GM19468 (cell line): ENCODE data around the gene SHISA6.

ENCODE experiments used
- ATAC-seq: cut with Tn5 transposase; IDR thresholded peaks from one replicate; pipeline ENCODE4 v1.9.1; 2021; ENCODE audit warnings: mild to moderate bottlenecking, moderate library complexity, moderate number of reproducible peaks; ENCODE audit not compliant: unreplicated experiment; ENCODE audit errors: extremely low read depth

The SHISA6 gene

GRCh38 chr17:11240841-11241610 lies at the start of gene SHISA6:
Gene SHISA6 (plus strand): TSS chr17:11241213.
- no peak for ATAC-seq

DNA sequence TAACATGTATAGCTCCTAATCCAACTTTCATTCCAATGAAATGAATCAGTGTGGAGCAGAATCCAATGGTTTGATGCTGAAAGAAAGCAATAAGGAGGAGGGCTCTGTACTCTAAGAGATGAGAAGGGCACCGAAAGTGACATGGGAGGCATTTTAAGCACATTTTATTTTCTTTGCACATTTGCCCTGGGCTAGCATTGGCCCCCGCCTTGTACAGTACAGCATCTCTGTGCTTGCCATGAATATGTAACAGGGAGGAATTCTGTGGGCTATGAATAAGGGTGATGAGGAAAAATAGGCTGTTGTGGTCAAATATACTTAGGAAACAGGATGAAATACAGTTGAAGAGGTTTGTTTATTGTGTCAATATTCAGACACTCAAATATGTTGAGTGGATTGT lies 45.2 kb upstream of the SHISA6 start:
- no peak for ATAC-seq

GRCh38 chr17:11204991-11205390 lies 36.0 kb upstream of the SHISA6 start:
- ATAC-seq = no peak

- ATAC-seq = no peak
Observed at GRCh38 chr17:11205659-11206058, 35.4 kb upstream of the SHISA6 start.

DNA sequence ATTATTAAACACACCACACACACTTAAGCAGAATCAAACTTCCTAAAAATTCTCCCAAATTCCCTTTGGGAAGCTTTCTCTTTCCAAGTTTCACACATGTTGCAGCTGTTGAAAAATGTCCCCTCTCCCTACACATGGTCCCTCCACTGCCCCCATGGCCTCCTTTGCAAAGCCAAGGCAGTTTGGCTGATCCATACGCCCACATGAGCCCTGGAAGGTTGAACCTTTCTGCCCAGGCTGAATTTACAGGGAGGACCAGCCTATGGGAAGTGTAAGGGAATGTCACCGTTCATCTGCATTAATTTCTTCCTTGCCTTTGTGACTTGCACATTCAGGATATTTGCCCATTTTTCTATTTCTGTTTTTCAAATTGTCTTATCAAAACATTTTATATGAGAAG lies 31.1 kb upstream of the SHISA6 start:
- ATAC-seq = no peak

- ATAC-seq = no peak
Observed at GRCh38 chr17:11212792-11213191, 28.2 kb upstream of the SHISA6 start.

GRCh38 chr17:11216976-11217375 lies 24.0 kb upstream of the SHISA6 start:
- no peak for ATAC-seq

GRCh38 chr17:11221196-11221595 lies 19.8 kb upstream of the SHISA6 start:
- no peak for ATAC-seq

DNA sequence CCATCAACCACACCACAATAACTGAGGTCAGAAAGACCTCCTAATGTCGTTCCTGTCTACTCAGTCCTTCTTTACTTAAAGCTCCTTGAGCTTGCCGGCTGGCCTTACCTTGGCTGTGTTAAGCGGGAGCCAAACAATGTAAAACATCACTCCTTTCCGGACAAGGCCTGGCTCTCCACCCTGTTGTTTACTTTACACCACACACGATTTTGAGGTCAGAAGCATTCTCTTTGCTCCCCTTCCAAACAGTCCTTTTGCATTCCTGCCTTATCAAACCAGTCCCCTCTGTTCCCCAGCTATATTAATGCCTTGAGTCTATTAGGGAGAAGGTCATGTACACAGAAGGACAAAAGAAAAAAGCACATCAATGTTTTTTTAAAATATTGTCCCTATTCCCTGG lies 19.3 kb upstream of the SHISA6 start:
- no peak for ATAC-seq

DNA sequence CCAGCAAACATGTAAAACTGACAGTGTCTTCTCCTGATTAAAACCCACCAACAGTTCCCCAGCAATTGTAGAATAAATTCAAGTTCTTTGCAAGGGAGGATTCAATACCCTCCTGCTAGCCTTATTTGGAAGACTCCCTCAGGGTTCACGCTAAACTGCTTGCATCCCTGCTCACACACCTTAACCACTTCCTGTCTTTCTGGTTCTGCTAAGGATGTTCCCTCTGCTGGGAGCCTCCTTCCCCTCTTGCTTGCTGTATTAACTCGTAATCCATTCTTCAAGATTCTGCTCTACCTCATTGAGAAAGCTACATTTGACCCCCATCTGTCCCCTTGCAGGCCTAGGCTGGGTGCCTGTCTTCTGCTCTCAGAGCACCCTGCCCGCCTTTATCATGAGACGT lies 2.3 kb upstream of the SHISA6 start:
- ATAC-seq = no peak

- no peak for ATAC-seq
Observed at GRCh38 chr17:11239379-11239970, 1.5 kb upstream of the SHISA6 start.

- no peak for ATAC-seq
Observed at GRCh38 chr17:11240041-11240840, 772 bp upstream of the SHISA6 start.

DNA sequence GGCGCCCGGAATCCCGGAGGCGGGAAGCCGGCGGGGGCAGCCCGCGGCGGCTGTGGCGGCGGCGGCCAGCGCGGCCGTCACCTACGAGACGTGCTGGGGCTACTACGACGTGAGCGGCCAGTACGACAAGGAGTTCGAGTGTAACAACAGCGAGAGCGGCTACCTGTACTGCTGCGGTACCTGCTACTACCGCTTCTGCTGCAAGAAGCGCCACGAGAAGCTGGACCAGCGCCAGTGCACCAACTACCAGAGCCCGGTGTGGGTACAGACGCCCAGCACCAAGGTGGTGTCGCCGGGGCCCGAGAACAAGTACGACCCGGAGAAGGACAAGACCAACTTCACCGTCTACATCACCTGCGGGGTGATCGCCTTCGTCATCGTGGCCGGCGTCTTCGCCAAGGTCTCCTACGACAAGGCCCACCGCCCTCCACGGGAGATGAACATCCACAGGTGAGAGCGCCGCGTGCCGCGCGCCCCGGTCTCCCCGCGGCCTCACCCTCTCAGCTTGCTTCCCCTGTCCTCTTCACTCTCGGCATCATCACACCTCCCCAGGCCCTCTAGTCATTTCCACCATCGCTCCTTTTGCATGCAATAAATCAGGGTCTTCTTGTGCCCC lies 706 bp downstream of the SHISA6 start:
- no peak for ATAC-seq

- ATAC-seq = no peak
Observed at GRCh38 chr17:11242411-11242810, 1.4 kb downstream of the SHISA6 start.

GRCh38 chr17:11244776-11245175 lies 3.8 kb downstream of the SHISA6 start:
- no peak for ATAC-seq

GRCh38 chr17:11245187-11245586 lies 4.2 kb downstream of the SHISA6 start:
- ATAC-seq = no peak

DNA sequence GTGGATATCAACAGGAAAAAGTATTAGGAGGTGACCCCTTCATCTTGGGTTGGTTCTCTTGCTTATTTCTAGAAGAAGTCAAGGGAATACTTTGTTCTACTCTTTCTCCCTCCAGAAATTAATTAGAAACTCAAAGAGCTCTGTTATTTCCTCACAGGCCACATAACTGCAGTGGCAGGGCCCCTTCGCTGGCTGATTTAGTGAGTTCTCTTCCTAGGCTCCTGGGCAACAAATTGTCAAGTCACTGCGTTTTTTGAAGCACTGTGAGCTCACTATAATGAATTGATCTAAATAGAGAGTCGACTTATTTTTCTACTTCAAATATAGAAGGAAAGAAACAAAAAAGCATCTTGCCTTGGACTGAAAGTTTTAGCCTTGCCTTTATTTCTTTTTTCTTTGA lies 4.8 kb downstream of the SHISA6 start:
- no peak for ATAC-seq

GRCh38 chr17:11250161-11250560 lies 9.1 kb downstream of the SHISA6 start:
- no peak for ATAC-seq

DNA sequence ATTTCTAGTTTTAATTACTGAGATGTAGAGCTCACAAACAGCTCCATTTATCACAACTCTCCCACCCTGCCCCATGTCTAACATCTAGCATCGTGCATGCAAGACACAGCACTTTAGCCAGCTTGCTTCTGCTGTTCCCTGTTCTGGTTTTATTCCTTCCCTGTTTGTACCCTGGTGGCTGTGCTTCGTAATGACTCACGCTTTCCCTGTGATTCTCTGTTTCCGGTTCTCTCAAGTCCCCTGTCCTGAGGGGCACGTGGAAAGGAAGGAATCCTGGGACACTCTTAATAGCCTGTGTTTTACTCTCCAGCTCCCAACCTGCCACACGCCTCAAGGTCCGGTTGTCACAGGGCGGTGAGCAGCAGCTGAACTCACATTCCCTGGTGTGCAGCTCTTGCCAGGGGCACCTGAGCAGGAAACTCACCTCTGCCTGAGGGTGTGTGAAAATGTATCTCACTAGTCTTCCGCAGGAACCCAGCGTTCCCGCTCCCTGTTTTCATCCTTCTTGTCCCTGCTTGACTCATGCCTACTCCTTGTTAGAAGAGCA lies 10.6 kb downstream of the SHISA6 start:
- no peak for ATAC-seq

DNA sequence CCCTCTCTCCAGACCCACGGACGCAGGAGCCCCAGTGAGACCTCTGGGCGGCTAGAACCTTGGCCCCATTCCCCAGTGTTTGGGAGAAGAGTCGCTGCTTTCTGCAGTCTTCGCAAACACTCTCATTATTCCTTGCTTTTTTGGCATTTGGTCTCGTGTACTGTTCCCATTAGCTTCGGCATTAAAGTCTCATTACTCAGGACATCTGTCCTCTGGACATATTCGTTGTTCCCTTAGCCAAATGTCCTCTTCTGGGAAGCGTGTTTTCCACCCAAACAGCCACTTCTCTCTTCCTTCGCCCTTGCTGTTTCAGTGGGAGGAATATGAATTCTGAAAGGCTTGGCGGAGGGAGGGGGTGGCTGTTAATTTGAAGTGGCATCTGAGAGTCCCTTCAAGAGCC lies 11.1 kb downstream of the SHISA6 start:
- ATAC-seq = no peak

DNA sequence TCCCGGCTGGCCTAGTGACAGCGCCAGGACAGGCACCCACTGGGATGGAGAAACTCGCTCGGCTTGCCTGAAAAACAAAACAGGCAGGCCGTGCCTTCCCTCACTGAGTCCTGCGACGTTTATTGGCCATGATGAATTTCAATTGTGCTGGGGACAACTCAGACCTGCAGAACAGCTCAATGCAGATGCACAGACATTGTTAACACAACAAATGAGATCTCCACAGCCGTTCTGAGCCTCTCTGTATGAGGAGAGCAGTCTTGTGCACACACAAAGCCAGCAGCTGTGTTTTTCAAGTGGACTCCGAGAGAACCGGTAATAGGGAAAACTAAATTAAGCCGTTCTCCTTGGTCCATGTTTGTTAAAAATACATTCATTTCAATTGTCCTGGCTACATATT lies 15.9 kb downstream of the SHISA6 start:
- ATAC-seq = no peak
